HCT116 (cell line): ENCODE results near the gene TNFSF10.

Experiments
- TCF7L2 ChIP-seq: IDR thresholded peaks from 2 replicates; pipeline ENCODE4 v1.7.0; 2011; ENCODE audit warnings: borderline replicate concordance, inconsistent platforms; ENCODE audit not compliant: insufficient read depth, insufficient read length; ENCODE audit errors: extremely low read depth
- YY1 ChIP-seq: IDR thresholded peaks from 2 replicates; pipeline ENCODE4 v1.6.1; 2011; ENCODE audit warnings: low read length, low read depth, moderate library complexity, mild to moderate bottlenecking; ENCODE audit not compliant: insufficient replicate concordance; ENCODE audit errors: extremely low read depth
- TF ChIP-seq, protein P1 (sequence below), 3 experiments: fragments of 200-600 bp in 1 of 3; sonication (generic) in 1 of 3; IDR thresholded peaks in 2 of 3; conservative IDR thresholded peaks in 1 of 3; 2 replicates each; pipeline ENCODE4 v1.5.1; 2012 to 2017; ENCODE audit warnings: low read depth in 2 of 3, low read length in 2 of 3, antibody characterized with exemption in 1 of 3, borderline replicate concordance in 1 of 3, control low read depth in 1 of 3, mild to moderate bottlenecking in 1 of 3, mixed read lengths in 1 of 3, mixed run types in 1 of 3, moderate library complexity in 1 of 3; ENCODE audit not compliant: insufficient read depth in 1 of 3

- TF ChIP-seq, protein P1, sequence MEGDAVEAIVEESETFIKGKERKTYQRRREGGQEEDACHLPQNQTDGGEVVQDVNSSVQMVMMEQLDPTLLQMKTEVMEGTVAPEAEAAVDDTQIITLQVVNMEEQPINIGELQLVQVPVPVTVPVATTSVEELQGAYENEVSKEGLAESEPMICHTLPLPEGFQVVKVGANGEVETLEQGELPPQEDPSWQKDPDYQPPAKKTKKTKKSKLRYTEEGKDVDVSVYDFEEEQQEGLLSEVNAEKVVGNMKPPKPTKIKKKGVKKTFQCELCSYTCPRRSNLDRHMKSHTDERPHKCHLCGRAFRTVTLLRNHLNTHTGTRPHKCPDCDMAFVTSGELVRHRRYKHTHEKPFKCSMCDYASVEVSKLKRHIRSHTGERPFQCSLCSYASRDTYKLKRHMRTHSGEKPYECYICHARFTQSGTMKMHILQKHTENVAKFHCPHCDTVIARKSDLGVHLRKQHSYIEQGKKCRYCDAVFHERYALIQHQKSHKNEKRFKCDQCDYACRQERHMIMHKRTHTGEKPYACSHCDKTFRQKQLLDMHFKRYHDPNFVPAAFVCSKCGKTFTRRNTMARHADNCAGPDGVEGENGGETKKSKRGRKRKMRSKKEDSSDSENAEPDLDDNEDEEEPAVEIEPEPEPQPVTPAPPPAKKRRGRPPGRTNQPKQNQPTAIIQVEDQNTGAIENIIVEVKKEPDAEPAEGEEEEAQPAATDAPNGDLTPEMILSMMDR (IDR thresholded peaks at IDR 0.05 in 2 of 3, conservative IDR thresholded peaks at IDR 0.05 in 1 of 3; ENCODE audit: borderline replicate concordance in 1 of 3, insufficient read depth in 1 of 3, low read depth in 2 of 3, low read length in 2 of 3) = no peak
- TF ChIP-seq YY1 (no peak), TCF7L2 (no peak)
Observed at GRCh38 chr3:172470588-172470987, 52.6 kb downstream of the TNFSF10 start.
